Breast epithelium (tissue), 4 donors: ENCODE data around the gene VTI1B. TPM values are rescaled to one million over a fixed set of nuclear protein-coding genes. Genes with fewer than 3 reads are reported as not detected.
A peak's percentile ranks its signal among the peaks of the same experiment; 100 is the strongest.

Experiments
- DNase-seq, 2 donors: peaks; one replicate each; pipeline ENCODE4 v3.0.0-alpha.2; 2019; ENCODE audit warnings: low spot score in 2 of 2
- H3K27ac ChIP-seq, 2 donors: fragments of 200-600 bp; sonication (generic) in 1 of 2; one replicate each; pipeline ENCODE4 v1.5.1; 2016 to 2019; ENCODE audit warnings: mild to moderate bottlenecking in 1 of 2
- H3K27me3 ChIP-seq, 2 donors: fragments of 200-600 bp; sonication (generic) in 1 of 2; one replicate each; pipeline versions ENCODE4 v1.5.1 to v1.6.0; 2017 to 2019; ENCODE audit warnings: control low read depth in 1 of 2, mild to moderate bottlenecking in 1 of 2
- H3K36me3 ChIP-seq: fragments of 200-600 bp; one replicate; pipeline ENCODE4 v1.5.1; 2019
- H3K4me1 ChIP-seq, 2 donors: fragments of 200-600 bp; sonication (generic); one replicate each; pipeline ENCODE4 v1.5.1; 2016 to 2019; ENCODE audit warnings: control low read depth in 1 of 2
- H3K4me3 ChIP-seq, 3 donors: fragments of 200-600 bp; sonication (generic); 1 replicate in 2 of 3; 2 replicates in 1 of 3; pipeline ENCODE4 v1.5.1; 2016 to 2019; ENCODE audit warnings: mild to moderate bottlenecking in 3 of 3, moderate library complexity in 2 of 3
- H3K9me3 ChIP-seq, 2 donors: fragments of 200-600 bp; sonication (generic) in 1 of 2; one replicate each; pipeline ENCODE4 v1.5.1; 2016 to 2019; ENCODE audit warnings: control low read depth in 1 of 2
- POLR2A ChIP-seq: fragments of 450-650 bp; IDR thresholded peaks from one replicate; pipeline ENCODE4 v1.6.1; 2016; ENCODE audit warnings: antibody characterized with exemption, mild to moderate bottlenecking, moderate library complexity
- POLR2AphosphoS5 ChIP-seq, 3 donors: sonication (generic); formaldehyde crosslinking; IDR thresholded peaks; one replicate each; pipeline ENCODE4 v1.6.1; 2017; ENCODE audit warnings: antibody characterized with exemption in 3 of 3
- intact Hi-C: fragments of 100-400 bp; cut with DNase I; formaldehyde crosslinking; loops from one replicate; pipeline ENCODE4 v1.15.1; 2023; ENCODE audit warnings: low total_unique reads
- total RNA-seq, 3 donors: library from RNA; depleted of rRNA; stranded (reverse); fragments of >200 nt; gene quantifications; one replicate each; pipeline ENCODE4 v1.1.0, GENCODE V29; 2016
- TF ChIP-seq, protein P1 (sequence below), 3 donors: fragments of 450-650 bp; IDR thresholded peaks; one replicate each; pipeline ENCODE4 v1.5.1; 2016 to 2017; ENCODE audit warnings: antibody characterized with exemption in 3 of 3, mild to moderate bottlenecking in 3 of 3, moderate library complexity in 3 of 3

VTI1B gene
- total RNA-seq, 3 donors from 2014 or later, result 62.8 to 169 (median 80.6) TPM

DNA sequence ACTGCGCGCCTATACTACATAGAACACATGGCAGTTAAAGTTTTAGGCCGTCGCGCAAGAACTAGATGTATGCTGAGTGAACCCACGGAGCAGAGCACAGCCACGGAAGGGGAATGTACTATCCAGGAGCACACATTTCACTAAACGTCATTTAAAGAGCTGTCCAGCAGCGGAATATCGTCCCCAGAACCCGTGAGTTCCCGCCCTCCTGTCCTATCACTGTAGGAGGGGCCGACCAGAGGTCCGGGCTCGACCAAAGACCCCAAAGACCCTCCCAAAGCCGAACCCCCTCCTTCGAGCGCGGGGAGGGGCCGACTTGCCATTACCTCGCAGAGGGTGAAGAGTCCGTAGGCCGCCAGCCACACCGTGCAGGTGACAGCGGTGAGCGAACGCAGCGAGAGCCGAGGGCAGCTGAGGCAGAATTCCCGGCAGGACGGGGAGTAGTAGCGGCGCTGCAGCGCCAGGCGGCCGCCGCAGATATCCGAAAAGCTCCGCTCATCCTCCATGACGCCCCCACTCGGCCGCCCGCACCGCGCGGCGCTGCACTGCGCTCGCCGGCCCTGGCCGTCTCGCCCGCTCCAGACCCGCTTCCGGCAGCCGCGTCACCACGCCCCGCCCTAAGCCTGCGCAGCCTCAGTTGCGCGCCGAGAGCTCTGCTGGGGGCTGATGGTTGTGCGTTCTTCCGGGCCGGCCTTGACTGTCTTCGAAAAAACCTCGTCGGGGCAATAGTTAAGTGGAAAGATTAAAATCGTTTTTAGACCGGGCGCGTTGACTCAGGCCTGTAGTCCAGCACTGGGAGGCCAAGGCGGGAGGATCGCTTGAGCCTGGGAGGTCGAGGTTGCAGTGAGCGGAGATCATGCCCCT lies 74.5 kb downstream of the VTI1B start, which contains the start of gene PIGH:
Gene PIGH (minus strand): TSS at position 571 of the 864 bp plus-strand sequence. CDS start 65 bp downstream, at position 506.
- intact Hi-C loops, result no loop called here

More for the DNA sequence above, 74.5 kb downstream of the VTI1B start, which contains the start of gene PIGH:
- Histone ChIP-seq H3K36me3 (no peaks in the 10 kb centered on the region), H3K27me3 (no peaks in the 10 kb centered on the region), H3K4me1 (no peaks in the 10 kb centered on the region), H3K4me3 (peak within 1 kb of the TSS; percentile 71 to 96 (median 94)), H3K27ac (peak within 1 kb of the TSS; percentile 91 to 97), H3K9me3 (no peaks in the 10 kb centered on the region)
- peak; percentile 75 to 84 for DNase-seq
- TF ChIP-seq POLR2A (peak; percentile 69), POLR2AphosphoS5 (IDR thresholded peaks at IDR 0.05) (peak; percentile 63 to 91 (median 72))
- TF ChIP-seq, protein P1, sequence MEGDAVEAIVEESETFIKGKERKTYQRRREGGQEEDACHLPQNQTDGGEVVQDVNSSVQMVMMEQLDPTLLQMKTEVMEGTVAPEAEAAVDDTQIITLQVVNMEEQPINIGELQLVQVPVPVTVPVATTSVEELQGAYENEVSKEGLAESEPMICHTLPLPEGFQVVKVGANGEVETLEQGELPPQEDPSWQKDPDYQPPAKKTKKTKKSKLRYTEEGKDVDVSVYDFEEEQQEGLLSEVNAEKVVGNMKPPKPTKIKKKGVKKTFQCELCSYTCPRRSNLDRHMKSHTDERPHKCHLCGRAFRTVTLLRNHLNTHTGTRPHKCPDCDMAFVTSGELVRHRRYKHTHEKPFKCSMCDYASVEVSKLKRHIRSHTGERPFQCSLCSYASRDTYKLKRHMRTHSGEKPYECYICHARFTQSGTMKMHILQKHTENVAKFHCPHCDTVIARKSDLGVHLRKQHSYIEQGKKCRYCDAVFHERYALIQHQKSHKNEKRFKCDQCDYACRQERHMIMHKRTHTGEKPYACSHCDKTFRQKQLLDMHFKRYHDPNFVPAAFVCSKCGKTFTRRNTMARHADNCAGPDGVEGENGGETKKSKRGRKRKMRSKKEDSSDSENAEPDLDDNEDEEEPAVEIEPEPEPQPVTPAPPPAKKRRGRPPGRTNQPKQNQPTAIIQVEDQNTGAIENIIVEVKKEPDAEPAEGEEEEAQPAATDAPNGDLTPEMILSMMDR (IDR thresholded peaks at IDR 0.05), result peak; percentile 59 to 66 (median 59)

Other genes starting within 250 kb of the VTI1B start
- gene TMEM229B, start 185.9 kb downstream of the VTI1B start, total RNA-seq, result 10 to 100 TPM in 1 of 3 donors, 1 to 10 TPM in 1, under 1 TPM in 1; 0.64 to 10.2 (median 6.0) TPM
- 10 to 100 TPM in 2 of 3 donors, 1 to 10 TPM in 1; 2.9 to 18.9 (median 14.7) TPM for gene PLEKHH1, start 141.3 kb downstream of the VTI1B start, total RNA-seq
- 10 to 100 TPM; 32.8 to 37.6 (median 33.8) TPM for gene PIGH, start 74.4 kb downstream of the VTI1B start, total RNA-seq
- gene ARG2, start 54.7 kb downstream of the VTI1B start, total RNA-seq, result 1 to 10 TPM; 2.9 to 5.2 (median 4.4) TPM
- gene RDH11, start 21.1 kb upstream of the VTI1B start, total RNA-seq, result 10 to 100 TPM; 25.3 to 57.5 (median 42.3) TPM
- gene RDH12, start 27.3 kb upstream of the VTI1B start, total RNA-seq, result not detected
- gene ZFYVE26, start 142.0 kb upstream of the VTI1B start, total RNA-seq, result 10 to 100 TPM; 31.5 to 42.6 (median 36.3) TPM
- 10 to 100 TPM; 10.6 to 77.6 (median 33.8) TPM for gene RAD51B, start 145.1 kb upstream of the VTI1B start, total RNA-seq